ENCODE data around the gene TTC16.
"Not testable (repeated sequence)": the region's sequence is repeated elsewhere in the genome, so short reads cannot be mapped to it uniquely, and the experiment has no call there.

TTC16 gene

DNA sequence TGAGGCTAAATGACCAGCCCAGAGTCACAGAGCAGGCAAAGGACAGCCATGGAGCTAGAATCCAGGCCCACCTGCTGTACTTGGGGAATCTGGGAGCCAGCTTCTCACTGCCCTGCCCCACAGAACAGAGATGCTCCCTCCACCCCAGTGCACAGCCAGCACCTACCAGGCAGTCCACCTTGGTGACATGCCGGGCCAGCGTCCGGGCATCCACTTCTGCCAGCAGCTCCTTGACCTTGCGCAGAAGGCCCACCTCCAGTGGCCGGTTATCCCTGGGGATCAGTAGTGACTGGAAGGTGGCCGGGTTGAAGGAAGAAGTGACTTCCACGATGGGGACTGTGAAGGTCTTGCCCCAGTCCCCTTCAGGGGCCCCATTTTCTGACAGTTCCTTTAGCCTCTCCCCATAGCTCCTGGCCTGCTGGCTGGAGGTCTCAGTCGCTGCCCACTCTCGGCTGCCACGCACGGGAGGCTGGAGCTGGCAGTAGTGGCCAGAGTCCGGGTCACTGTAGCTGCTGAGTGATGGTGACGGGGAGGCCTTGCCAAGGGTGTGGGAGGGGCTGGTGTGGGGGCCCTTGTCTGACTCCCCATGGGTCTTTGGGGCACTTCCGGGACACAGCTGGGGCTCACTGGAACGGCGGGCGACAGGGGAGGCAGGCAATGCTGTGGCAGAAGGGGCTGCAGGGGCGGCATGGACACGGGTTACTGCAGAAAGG lies 28.7 kb downstream of the TTC16 start:
- DNase-seq (ENCODE audit: low read depth in 2 of 2): no peak

DNA sequence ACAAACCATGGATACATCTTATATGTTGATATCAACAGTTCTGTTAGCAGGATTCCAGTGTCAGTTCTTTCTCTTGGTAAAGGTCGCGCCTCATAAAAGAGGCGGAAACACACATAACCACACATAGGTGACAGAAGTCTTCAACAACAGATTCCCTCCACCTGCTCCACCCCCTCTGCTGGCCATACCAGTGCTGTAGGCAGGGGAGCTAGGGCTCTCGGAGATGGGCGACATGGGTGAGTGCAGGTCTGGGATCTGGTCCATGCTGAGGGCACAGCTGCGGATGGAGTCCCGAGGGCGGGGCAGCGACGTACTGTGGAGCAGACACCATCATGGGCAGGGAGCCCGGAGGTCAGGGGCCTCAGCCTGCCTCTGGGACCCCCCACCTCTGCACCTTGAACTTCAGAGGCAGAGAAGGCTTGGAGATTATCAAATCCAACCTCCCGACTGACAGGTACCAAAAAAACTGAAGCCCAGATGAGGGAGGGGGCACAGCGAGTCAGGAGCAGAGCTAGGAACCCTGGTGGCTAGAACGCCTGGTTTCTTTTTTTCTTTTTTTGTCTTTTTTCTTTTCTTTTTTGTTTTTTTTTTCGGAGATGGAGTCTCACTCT lies 31.2 kb downstream of the TTC16 start:
- DNase-seq (ENCODE audit: low read depth in 2 of 2): no peak

DNA sequence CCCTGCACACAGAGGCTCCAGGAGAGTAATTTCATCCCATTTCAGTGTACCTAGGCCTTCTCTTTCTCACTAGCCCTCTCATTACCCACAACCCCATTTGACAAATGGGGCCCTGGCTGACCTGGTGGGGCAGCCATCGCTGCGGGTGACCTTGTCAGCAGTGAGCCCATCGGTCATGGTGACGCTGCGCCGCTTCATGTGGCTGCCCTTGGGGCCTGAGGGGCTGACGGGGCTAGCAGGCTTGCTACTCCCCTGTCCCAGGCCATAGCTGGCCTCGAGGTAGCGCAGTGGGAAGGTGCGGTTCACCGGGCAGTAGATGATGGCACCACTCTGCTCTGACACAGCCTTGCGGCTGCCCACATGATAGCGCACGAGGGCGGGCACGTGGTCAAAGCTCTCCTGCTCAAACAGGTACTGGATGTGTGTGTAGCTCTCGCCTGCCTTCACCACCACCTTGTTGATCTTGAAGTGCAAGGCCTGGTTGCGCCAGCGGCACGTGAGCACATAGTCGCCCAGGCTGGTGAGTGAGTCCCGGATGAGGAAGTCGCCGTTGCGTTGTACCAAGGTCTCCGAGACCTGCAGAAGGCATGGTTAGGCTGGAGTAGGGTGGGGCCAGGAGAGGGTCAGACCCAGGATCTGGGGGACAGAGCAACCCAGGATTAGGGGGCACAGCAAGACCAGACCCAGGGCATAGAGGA lies 33.4 kb downstream of the TTC16 start:
- no peak for DNase-seq (ENCODE audit: low read depth in 2 of 2)

DNA sequence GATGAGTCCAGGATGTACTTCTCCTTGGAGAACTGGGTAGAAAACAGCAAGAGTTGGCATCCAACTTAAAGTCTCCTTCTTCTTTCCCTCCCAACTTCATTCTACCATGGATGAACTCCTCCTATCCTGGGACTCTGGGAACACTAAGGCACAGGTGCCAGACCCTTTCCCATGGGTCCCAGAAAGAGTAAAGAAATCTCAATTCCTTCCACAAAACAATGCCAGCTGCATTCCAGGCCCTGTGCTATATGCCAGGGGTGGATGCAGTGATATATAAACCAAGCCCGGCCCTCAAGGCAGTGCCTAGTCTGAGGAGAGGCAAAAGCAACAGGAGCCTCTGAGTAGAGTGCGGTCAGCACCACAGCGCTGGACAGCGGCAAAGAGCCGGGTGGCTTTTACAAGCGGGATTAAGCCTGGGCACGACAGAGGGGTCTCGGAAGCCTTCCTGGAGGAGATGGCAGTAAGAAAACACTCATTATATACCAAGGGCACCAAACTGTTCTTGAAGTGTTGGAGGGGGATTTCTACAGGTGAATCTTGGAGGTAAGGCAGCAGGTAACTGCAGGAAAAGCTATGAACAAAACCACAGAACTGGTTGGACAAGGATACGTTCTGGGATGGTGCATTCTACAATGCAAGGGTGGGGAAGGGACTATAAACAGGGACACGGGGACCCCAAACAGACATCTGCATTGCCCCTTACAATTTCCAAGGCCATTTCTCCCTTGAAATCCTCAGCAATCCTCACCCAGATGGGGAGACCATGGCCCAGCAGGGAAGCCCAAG lies 35.6 kb downstream of the TTC16 start:
- no peak for DNase-seq (ENCODE audit: low read depth in 2 of 2)

DNA sequence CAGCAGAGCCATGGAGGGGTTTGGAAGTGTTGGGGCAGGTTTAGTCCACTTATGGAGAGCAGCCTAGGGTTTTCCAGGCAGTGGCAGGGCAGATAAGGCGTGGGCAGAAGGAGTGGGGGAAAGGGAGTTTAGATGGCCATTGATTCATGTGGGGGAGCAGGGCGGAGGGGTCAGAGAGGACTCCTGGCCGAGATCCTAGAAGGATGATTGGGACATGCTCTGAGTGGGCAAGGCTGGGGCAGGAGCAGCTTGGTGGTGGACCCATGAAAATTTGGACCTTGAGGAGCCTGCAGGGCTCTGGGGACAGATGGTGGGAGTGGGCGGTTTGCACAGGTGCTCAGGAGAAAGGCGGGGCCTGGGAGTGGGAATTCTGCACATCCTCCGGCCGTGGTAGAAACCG lies 37.3 kb downstream of the TTC16 start:
- no peak for DNase-seq (ENCODE audit: low read depth in 2 of 2)

DNA sequence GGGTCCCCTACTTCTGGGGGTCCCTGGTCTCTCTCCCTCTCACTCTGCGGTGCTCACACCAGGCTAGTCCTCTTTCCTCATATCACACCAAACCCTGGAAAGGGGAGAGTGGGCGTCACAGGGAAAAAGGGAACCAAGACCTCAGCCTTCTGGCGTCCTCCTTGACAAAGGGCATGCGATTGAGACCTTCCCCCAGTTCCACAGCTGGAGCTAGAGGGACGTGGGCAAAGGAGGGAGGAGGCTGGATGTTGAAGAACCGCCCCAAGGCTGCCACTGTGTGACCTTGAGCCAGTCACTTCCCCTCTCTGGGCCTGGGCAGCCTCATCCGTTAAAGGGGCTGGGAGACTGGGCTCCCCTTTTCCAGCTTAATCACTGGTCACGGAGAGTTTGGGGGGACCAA lies 37.7 kb downstream of the TTC16 start:
- DNase-seq (ENCODE audit: low read depth in 2 of 2): no peak

DNA sequence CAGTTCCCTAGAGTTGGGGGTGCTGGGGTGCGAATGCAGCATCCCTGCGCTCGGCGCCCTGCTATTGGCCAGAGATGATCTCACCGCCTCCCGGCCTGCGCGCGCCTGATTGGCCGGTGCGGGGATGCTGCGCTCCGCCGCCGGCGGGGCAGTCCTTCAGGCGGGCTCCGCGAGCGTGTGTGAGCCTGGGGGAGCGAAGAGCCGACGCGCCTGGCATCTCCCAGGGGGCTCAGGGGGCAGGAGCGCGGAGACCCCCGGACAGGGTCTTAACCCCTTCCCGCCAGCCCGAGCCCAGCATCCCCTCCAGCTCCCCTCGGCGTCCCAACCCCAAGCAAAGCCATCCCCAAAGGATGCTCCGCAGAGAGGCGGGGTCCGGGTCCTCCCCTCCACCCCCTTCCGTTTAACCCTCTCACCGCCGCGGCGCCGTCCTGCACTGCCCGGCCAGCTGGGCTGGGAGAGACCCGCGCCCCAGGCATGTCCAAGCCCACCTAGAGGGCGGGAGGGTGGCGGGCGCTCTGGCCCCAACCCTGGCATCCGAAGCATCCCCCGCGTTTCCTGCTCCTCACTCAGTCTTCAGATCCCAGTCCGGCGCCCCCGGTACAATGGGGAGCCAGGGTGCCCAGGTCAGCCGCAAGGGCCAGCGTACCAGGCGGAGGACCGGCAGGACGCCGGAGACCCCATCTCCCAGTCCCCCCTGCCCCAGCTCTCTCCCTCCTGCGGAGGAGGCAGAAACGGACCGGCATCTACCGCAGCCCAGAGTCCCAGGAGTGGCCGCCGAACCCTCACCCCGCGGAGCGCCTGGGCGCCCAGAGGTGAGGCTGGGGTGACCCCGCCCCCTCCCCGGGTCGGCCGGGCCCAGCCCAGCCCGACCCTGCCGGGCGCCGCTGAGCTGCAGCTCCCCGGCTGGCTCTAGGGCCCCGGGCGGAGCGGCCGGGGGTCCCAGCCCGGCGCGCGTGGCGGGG lies 38.5 kb downstream of the TTC16 start:
- DNase-seq (ENCODE audit: low read depth in 2 of 2): no peak

DNA sequence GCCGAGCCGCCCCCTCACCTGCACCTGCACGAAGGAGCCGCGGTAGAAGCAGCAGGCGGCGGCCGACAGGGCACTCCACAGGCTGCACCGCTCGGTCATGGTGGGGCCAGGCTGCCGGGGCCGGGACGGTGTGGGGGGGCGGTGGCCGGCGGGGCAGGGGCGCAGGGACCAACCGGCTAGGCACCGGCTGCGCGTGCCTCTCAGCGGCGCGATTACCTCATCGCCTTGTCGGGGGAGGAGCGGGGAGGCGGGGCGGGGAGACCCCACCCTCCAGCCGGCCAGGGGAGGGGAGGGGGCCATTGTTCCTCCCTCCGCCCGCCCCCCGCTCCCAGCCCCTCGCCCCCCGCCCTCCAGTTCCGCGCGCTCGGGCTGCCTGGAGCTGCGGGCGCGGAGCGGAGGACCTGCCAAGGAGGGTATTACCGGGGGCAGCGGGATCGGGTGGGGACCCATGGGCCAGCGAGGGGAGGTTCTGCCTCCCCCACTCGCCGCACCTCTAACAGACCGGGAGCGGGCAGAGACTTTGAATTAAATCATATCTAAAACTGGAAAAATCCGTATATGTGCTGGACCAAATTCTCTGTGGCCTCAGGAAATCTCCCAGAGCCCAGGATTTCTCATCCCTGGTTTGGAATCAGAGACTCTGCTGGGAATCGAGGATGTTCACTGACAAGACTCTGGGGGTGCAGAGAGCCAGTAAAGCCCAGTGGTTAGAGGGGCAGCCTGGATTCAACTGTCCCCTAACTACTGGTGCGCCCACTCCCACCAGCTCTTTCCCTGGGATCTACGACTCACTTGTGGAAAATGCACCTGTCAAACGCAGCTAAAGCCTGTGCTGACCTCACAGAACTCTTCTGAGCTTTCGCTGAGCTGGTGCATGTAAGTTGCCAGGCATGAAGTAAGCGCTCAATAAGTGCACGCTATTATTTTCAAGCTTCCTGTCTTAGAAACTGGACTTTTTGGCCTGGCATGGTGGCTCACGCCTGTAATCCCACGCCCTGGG lies 39.5 kb downstream of the TTC16 start:
- no peak for DNase-seq (ENCODE audit: low read depth in 2 of 2)

DNA sequence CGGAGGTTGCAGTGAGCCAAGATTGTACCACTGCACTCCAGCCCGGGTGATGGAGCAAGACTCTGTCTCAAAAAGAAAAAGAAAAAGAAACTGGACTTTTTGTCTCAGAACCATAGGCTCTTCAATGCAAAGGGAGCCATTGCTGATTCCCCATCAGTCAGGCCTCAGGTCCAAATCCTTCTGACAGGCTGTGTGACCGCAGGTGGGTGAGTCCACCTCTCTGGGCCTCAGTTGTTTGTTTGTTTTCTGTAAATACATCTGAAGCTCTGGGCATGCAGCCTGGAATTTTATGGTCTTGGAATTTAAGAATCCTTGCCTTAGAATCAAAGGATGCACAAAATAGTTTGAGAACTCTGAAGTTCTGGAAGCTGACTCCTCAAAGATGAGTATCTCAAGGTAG lies 40.4 kb downstream of the TTC16 start:
- DNase-seq (ENCODE audit: low read depth in 2 of 2): no peak

DNA sequence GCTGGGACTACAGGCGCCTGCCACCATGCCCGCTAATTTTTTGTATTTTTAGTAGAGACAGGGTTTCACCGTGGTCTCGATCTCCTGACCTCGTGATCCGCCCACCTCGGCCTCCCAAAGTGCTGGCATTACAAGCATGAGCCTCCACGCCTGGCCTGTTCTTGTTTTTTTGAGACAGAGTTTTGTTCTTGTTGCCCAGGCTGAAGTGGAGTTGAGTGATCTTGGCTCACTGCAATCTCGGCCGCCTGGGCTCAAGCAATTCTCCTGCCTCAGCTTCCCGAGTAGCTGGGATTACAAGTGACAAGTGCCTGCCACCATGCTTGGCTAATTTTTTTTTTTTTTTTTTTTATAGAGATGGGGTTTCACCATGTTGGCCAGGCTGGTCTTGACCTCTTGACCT lies 40.9 kb downstream of the TTC16 start:
- not testable (repeated sequence) for DNase-seq (ENCODE audit: low read depth in 2 of 2)

DNA sequence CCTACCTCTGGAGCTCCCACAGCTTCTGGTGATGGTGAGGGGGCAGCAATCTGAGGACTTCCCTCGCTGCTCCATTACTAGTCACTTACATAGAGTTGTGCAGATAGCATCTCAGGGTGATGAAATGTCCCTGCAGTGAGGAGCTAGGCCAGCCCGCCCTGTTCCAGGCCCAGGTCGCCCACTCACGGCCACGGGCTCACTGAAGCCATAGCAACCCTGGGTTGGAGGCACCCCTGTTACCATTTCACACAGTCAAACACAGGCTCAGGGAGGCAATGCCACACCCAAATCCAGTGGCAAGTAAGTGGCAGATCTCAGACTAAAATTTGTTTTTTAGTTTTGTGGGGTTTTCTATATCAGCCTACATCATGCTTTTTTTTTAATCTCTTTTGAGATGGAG lies 43.0 kb downstream of the TTC16 start:
- no peak for DNase-seq (ENCODE audit: low read depth in 2 of 2)

DNA sequence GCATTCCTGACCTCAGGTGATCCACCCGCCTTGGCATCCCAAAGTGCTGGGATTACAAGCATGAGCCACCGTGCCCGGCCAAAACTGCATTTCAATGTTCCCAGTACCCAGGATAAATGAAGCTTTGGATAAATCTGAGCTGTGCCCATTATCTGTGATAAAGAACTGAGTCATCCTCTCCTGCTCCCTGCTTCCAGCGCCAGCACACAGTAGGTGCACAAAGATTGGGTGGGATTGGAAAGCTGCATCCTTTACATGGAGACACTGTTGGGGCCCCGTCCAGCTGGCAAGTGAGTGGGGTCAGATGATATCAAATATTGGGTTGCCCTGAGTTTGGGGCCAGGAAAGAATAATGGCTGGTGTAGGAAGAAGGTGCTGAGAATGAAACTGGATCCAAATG lies 45.2 kb downstream of the TTC16 start:
- no peak for DNase-seq (ENCODE audit: low read depth in 2 of 2)

DNA sequence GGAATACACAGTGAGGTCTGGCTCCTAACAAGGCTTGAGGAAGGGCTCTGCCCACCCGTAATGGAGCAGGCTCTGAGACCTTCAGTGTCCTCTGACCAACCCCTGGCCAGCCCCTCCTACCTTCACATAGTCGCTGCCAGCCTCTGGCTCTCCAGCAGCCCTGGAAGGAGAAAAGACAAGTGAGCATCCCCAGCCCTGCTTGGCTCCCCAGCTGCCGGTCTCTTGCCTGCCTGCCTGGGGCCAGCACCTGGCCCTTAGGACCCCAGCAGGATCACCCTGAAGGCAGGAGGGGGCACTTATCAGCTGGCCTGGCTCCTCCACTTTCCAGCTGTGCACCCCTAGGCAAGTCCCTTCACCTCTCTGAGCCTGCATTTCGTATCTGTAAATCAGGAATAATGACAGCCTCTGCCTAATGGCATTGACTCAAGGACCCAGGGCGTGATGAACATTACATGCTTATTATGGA lies 45.6 kb downstream of the TTC16 start:
- DNase-seq (ENCODE audit: low read depth in 2 of 2): no peak

DNA sequence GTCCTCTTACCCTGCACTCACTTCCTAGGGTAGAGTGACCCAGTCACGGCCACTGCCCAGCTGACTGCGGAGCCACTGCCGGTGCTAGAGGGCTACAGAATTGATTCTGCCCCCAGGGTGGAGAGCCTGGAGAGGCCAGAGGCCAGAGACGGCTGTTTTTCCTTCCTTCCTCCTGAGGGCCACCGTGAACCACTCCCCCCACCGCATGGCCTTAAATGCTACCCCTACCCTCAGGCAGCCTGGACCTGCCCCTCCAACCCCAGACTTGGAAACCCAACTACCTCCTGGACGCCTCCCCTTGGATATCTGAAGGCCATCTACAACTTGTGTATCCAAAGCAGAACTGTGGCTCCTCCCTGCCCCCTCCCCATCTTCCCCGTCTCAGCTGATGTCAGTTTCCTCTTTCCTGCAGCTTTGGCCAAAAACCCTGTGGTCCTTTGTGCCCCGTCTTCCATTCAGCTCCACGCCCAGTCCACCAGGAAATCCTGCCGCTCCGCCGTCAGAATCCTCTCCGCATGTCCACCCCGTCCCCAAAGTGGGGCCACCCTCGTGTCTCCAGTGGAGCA lies 46.3 kb downstream of the TTC16 start:
- DNase-seq (ENCODE audit: low read depth in 2 of 2): no peak

DNA sequence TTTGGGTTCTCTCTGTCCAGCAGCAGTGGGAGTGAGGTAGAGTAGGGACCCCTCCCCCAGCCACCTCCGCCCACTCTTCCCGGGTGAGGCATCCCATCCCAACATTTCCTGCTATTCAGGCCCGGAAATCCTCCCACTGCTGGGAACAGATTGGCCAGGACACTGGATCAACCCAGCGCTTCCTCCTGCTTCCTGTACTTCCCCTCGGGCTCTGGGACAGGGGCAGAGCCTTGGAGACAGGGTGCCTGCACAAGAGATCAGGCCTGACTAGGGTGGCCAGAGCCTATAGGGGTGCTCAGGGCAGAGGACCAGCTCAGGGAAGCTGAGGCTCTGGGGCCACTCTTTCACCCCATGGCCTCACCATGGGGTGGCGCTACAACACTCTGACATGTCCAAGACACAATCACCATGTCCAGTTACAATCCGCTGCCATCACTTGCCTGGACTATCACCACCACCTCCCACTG lies 48.1 kb downstream of the TTC16 start:
- DNase-seq (ENCODE audit: low read depth in 2 of 2): no peak

DNA sequence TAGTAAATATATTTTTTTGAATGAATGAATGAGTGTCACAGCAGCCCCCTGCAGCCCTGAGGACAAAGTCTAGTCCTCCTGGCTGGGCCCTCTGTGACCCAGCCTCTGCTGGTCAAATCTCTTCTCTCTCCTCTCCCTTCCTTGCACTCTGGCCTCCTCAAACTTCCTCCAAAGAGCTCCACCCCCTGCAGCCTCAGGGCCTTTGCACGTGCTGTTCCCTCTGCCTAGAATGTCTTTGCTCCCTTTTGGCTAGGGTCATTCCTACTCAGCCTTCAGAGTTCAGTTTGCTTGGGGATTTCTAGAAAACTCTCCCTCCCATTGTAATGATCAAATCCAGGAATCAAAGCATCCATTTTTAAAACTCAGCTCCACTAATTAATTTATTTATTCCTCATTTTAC lies 49.5 kb downstream of the TTC16 start:
- no peak for DNase-seq (ENCODE audit: low read depth in 2 of 2)

DNA sequence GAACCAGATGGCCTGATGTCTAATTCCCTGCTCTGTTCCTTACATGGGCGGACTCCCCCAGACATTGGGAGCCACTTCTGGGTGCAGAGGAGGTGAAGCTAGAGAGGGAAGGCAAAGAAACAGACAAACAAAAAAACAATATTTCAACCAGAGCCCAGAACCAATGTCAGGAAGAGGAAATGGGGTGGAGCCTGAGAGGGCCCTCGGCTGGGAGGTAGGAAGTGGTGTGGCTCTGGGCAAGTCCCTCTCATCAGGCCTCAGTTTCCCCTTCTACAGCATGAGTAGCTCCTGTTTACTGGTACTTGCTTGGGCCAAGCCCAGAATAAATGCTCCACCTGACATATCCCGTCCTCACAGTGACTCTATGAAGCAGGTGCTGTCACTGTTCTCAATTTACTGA lies 51.5 kb downstream of the TTC16 start:
- no peak for DNase-seq (ENCODE audit: low read depth in 2 of 2)

DNA sequence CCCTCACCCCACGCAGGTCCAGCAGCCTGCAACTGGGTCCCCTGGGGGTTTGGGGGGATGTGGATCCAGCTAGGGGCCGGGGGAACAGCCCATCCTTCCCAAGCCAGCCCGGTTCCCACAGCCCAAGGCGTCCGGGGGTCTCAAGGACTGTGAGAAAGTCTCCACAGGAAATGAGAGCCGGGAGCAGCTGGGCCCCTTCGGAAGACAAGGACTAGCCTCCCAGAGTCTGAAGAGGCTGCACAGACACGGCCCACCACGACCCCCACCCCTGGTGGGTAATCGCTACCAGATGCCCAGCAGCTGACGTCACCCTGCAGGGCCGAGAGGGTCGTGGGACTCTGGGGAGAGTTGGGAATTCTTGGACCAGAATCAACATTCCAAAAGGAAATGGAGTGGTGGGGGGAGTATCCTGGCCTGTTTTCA lies 52.0 kb downstream of the TTC16 start:
- no peak for DNase-seq (ENCODE audit: low read depth in 2 of 2)

DNA sequence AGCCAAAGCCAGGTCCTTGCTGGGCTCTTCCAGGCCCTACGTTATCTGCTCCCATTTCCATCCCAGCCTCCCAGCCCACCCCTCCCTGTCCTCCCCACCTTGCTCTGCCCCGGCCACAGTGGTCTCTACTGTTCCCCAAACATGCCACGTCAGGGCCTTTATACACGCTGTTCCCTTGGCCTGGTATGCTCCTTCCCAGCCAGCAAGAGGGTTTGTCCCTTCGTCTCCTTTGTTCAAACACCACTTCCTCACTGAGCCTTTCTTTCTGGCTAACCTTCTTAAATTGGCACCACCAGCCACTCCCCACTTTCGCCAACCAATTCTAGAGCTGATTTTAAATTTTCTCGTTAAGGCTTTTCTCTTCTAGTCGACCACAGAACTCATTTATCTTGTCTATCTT lies 52.8 kb downstream of the TTC16 start:
- DNase-seq (ENCODE audit: low read depth in 2 of 2): no peak
